GM19397 (cell line): Measurements from ENCODE around the gene AGAP1.

ENCODE experiments used
- ATAC-seq: cut with Tn5 transposase; IDR thresholded peaks from one replicate; pipeline ENCODE4 v1.9.1; 2021; ENCODE audit warnings: mild to moderate bottlenecking, moderate library complexity; ENCODE audit not compliant: unreplicated experiment

The AGAP1 gene

GRCh38 chr2:235855011-235855410, 361.2 kb downstream of the AGAP1 start:
- no peak for ATAC-seq

- no peak for ATAC-seq
These were observed 362.5 kb downstream of the AGAP1 start for GRCh38 chr2:235856151-235856854.

GRCh38 chr2:235857598-235857997, 363.8 kb downstream of the AGAP1 start:
- ATAC-seq: no peak

GRCh38 chr2:235858881-235859280, 365.0 kb downstream of the AGAP1 start:
- no peak for ATAC-seq

- no peak for ATAC-seq
These were observed 365.8 kb downstream of the AGAP1 start for GRCh38 chr2:235859651-235860050.

- no peak for ATAC-seq
These were observed 366.3 kb downstream of the AGAP1 start for GRCh38 chr2:235860111-235860510.

GRCh38 chr2:235860871-235861270, 367.0 kb downstream of the AGAP1 start:
- no peak for ATAC-seq

- ATAC-seq: no peak
These were observed 367.5 kb downstream of the AGAP1 start for GRCh38 chr2:235861383-235861782.

- ATAC-seq: no peak
These were observed 369.6 kb downstream of the AGAP1 start for GRCh38 chr2:235863414-235863813.

- ATAC-seq: no peak
These were observed 370.5 kb downstream of the AGAP1 start for GRCh38 chr2:235864302-235864701.

- no peak for ATAC-seq
These were observed 371.1 kb downstream of the AGAP1 start for GRCh38 chr2:235864733-235865515.

- ATAC-seq: no peak
These were observed 372.5 kb downstream of the AGAP1 start for GRCh38 chr2:235866373-235866772.

- no peak for ATAC-seq
These were observed 374.4 kb downstream of the AGAP1 start for GRCh38 chr2:235868224-235868623.

- ATAC-seq: no peak
These were observed 374.8 kb downstream of the AGAP1 start for GRCh38 chr2:235868645-235869044.

- no peak for ATAC-seq
These were observed 376.7 kb downstream of the AGAP1 start for GRCh38 chr2:235870515-235870914.

- no peak for ATAC-seq
These were observed 382.3 kb downstream of the AGAP1 start for GRCh38 chr2:235876099-235876679.

GRCh38 chr2:235877275-235877802, 383.5 kb downstream of the AGAP1 start:
- ATAC-seq: no peak

GRCh38 chr2:235879116-235879515, 385.3 kb downstream of the AGAP1 start:
- ATAC-seq: no peak

GRCh38 chr2:235883675-235884074, 389.8 kb downstream of the AGAP1 start:
- no peak for ATAC-seq

- ATAC-seq: no peak
These were observed 395.4 kb downstream of the AGAP1 start for GRCh38 chr2:235889302-235889630.

- ATAC-seq: no peak
These were observed 399.4 kb downstream of the AGAP1 start for GRCh38 chr2:235893129-235893698.

- no peak for ATAC-seq
These were observed 401.0 kb downstream of the AGAP1 start for GRCh38 chr2:235894839-235895238.
